B cell (primary cell): ENCODE data around the gene SCUBE1.

ENCODE experiments used
- EZH2 ChIP-seq: IDR thresholded peaks from 2 replicates; pipeline ENCODE4 v1.6.1; 2012; ENCODE audit warnings: borderline replicate concordance, low read depth, mild to moderate bottlenecking, moderate library complexity, low read length; ENCODE audit not compliant: insufficient read depth, poor library complexity, severe bottlenecking
- TF ChIP-seq, protein P1 (sequence below): fragments of 200-600 bp; IDR thresholded peaks from one replicate; pipeline ENCODE4 v1.8.0; 2022; ENCODE audit warnings: antibody characterized with exemption, mild to moderate bottlenecking

DNA sequence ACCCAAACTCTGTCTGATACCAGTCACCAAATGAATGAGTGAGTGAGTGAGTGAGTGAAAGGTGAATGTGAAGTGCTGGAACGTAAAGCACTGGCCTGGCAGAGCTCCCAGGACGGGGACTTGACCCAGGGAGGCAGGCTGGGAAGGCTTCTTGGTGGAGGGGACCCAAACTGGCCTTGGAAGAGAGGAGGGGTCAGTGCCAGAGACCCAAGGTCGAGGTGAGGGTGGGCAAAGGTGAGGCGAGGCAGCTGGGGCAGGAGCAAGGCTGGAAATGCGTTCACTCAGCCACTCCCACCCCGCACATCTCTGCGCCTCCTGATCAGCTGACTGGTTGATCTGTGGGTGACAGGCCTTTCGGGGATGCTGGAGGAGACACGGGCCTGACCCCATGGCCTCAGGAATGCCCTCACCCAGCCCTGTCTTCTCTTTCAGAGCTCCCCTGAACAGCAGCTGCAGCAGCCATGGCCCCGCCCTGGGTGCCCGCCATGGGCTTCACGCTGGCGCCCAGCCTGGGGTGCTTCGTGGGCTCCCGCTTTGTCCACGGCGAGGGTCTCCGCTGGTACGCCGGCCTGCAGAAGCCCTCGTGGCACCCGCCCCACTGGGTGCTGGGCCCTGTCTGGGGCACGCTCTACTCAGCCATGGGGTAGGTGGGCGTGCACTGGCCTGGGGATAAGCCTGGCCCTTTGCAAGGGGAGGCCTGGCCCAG, 184.2 kb downstream of the SCUBE1 start:
- TF ChIP-seq, protein P1, sequence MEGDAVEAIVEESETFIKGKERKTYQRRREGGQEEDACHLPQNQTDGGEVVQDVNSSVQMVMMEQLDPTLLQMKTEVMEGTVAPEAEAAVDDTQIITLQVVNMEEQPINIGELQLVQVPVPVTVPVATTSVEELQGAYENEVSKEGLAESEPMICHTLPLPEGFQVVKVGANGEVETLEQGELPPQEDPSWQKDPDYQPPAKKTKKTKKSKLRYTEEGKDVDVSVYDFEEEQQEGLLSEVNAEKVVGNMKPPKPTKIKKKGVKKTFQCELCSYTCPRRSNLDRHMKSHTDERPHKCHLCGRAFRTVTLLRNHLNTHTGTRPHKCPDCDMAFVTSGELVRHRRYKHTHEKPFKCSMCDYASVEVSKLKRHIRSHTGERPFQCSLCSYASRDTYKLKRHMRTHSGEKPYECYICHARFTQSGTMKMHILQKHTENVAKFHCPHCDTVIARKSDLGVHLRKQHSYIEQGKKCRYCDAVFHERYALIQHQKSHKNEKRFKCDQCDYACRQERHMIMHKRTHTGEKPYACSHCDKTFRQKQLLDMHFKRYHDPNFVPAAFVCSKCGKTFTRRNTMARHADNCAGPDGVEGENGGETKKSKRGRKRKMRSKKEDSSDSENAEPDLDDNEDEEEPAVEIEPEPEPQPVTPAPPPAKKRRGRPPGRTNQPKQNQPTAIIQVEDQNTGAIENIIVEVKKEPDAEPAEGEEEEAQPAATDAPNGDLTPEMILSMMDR: no peak
- no peak for TF ChIP-seq EZH2
